Endothelial cell of umbilical vein (primary cell): ENCODE results near the gene NPAS4. TPM values are rescaled to one million over a fixed set of nuclear protein-coding genes. Genes with fewer than 3 reads are reported as not detected.

ENCODE experiments used
- BruUV-seq: library from RNA; stranded (reverse); fragments of 400-500 nt; replicated peaks from 2 replicates; lab custom pipeline; 2021; lab: Mats Ljungman, UMichigan
- CTCF ChIA-PET: fragments of 300-600, 350-600 bp; sonication (Branson Sonifier 250); formaldehyde crosslinking; loops from one replicate; lab custom pipeline; 2021; ENCODE audit warnings: antibody characterized with exemption, inconsistent platforms; lab: Charles Lee
- POLR2A ChIA-PET: fragments of 300-600, 350-600 bp; sonication (Branson Sonifier 250); formaldehyde crosslinking; loops from one replicate; lab custom pipeline; 2021; ENCODE audit warnings: antibody characterized with exemption, inconsistent platforms; lab: Charles Lee
- DNase-seq: peaks from one replicate; pipeline ENCODE4 v3.0.0-alpha.2; 2011; ENCODE audit warnings: low read depth, low spot score
- FAIRE-seq: peaks from 2 replicates; lab custom pipeline; 2011; peaks lifted over from hg19 to GRCh38; lab: Jason Lieb, UNC
- H2AFZ ChIP-seq: 2 replicates; pipeline ENCODE4 v1.6.0; 2012; ENCODE audit warnings: low read depth, low read length, control low read depth, inconsistent platforms
- H3K27ac ChIP-seq: 2 replicates; pipeline ENCODE4 v1.5.1; 2011; ENCODE audit warnings: low read depth, mild to moderate bottlenecking, control low read depth, low read length, moderate library complexity; ENCODE audit not compliant: insufficient read depth
- H3K27me3 ChIP-seq, 2 experiments: 2 replicates each; pipeline versions ENCODE4 v1.6.0 to v1.6.1; 2011; ENCODE audit warnings: low read length in 2 of 2, mixed read lengths in 1 of 2; ENCODE audit not compliant: control insufficient read depth in 2 of 2, insufficient read depth in 2 of 2
- H3K36me3 ChIP-seq, 2 experiments: 2 replicates in 1 of 2; 3 replicates in 1 of 2; pipeline ENCODE4 v1.5.1; 2011; ENCODE audit warnings: low read length in 2 of 2, mild to moderate bottlenecking in 1 of 2, moderate library complexity in 1 of 2; ENCODE audit not compliant: control insufficient read depth in 2 of 2, insufficient read depth in 2 of 2; ENCODE audit errors: extremely low read depth in 1 of 2
- H3K4me1 ChIP-seq: 3 replicates; pipeline ENCODE4 v1.5.1; 2011; ENCODE audit warnings: mild to moderate bottlenecking, low read length; ENCODE audit not compliant: control insufficient read depth, insufficient read depth; ENCODE audit errors: extremely low read depth
- H3K4me2 ChIP-seq: 2 replicates; pipeline ENCODE4 v1.6.1; 2011; ENCODE audit warnings: low read length, control low read depth, mixed read lengths; ENCODE audit not compliant: insufficient read depth
- H3K4me3 ChIP-seq, 3 experiments: fragments of 200-600 bp in 1 of 3; sonication (generic), shearing (Covaris generic) in 1 of 3; replicated peaks in 1 of 3; 2 replicates each; pipeline ENCODE4 v1.5.1; 2011 to 2016; ENCODE audit warnings: control low read depth in 3 of 3, low read length in 3 of 3, mild to moderate bottlenecking in 2 of 3, inconsistent platforms in 1 of 3, low read depth in 1 of 3, moderate library complexity in 1 of 3; ENCODE audit not compliant: insufficient read depth in 1 of 3
- H3K79me2 ChIP-seq: 2 replicates; pipeline ENCODE4 v1.6.0; 2012; ENCODE audit warnings: low read length, inconsistent platforms; ENCODE audit not compliant: control insufficient read depth, insufficient read depth
- H3K9ac ChIP-seq: replicated peaks from 2 replicates; pipeline ENCODE3; 2011; ENCODE audit warnings: low read length, control low read depth; ENCODE audit not compliant: insufficient read depth; ENCODE audit errors: extremely low read depth
- H3K9me1 ChIP-seq: replicated peaks from 3 replicates; pipeline ENCODE4 v1.6.0; 2011; ENCODE audit warnings: mild to moderate bottlenecking, low read length; ENCODE audit not compliant: control insufficient read depth, insufficient read depth; ENCODE audit errors: extremely low read depth
- H3K9me3 ChIP-seq: replicated peaks from 2 replicates; pipeline ENCODE4 v1.5.1; 2012; ENCODE audit warnings: low read length, inconsistent platforms; ENCODE audit not compliant: control insufficient read depth, insufficient read depth
- H4K20me1 ChIP-seq: replicated peaks from 2 replicates; pipeline ENCODE3; 2011; ENCODE audit warnings: mild to moderate bottlenecking, low read length; ENCODE audit not compliant: control insufficient read depth, insufficient read depth; ENCODE audit errors: extremely low read depth
- FOS ChIP-seq: IDR thresholded peaks from 2 replicates; pipeline ENCODE4 v1.6.1; 2011; ENCODE audit warnings: mild to moderate bottlenecking, low read length, moderate library complexity, borderline replicate concordance; ENCODE audit not compliant: insufficient read depth
- GATA2 ChIP-seq: IDR thresholded peaks from 2 replicates; pipeline ENCODE4 v1.7.0; 2011; ENCODE audit warnings: low read depth, mild to moderate bottlenecking, moderate library complexity, mixed read lengths, low read length; ENCODE audit not compliant: insufficient read length, insufficient read depth
- POLR2A ChIP-seq: IDR thresholded peaks from 2 replicates; pipeline ENCODE4 v1.6.1; 2012; ENCODE audit warnings: low read depth, mild to moderate bottlenecking, control low read depth, low read length
- POLR2AphosphoS5 ChIP-seq: IDR thresholded peaks from 2 replicates; pipeline ENCODE4 v1.6.1; 2012; ENCODE audit warnings: low read depth, mild to moderate bottlenecking, control low read depth, low read length, moderate library complexity; ENCODE audit not compliant: insufficient read depth
- dilution Hi-C: fragments of 300-500 bp; cut with MboI; formaldehyde crosslinking; loops from one replicate; pipeline ENCODE4 v1.15.0; 2019; ENCODE audit warnings: low sequenced_read_pairs; ENCODE audit not compliant: extremely low pct_ligation_motif_present
- intact Hi-C: fragments of 100-400 bp; cut with micrococcal nuclease; formaldehyde crosslinking; loops from one replicate; pipeline ENCODE4 v1.10.0; 2022
- polyA plus RNA-seq, 4 experiments: library from polyadenylated mRNA; depleted of rRNA in 3 of 4; stranded (reverse) in 3 of 4; unstranded in 1 of 4; fragments of >200 nt; gene quantifications; 2 replicates each; pipeline versions ENCODE4 v1.2.1 to v1.2.3, GENCODE V29; 2011 to 2012; ENCODE audit warnings: missing spikeins in 1 of 4
- small RNA-seq: library from RNA; depleted of rRNA; stranded (forward); fragments of <200 nt; gene quantifications from one replicate; pipeline ENCODE3, GENCODE V24; 2012; ENCODE audit warnings: low replicate concordance, low read depth; ENCODE audit not compliant: insufficient read depth, insufficient read length
- total RNA-seq: library from RNA; stranded (reverse); gene quantifications from 2 replicates; pipeline ENCODE4 v1.2.3, GENCODE V29; 2021

Gene NPAS4
- total and polyA plus RNA-seq, 2 donors (not counting 3 experiments of a cell fraction or from before 2014, with no cell fraction given) = not detected

GRCh38 chr11:66475349-66476172 lies 54.7 kb downstream of the NPAS4 start:
- no peak overlapping the region for H2AFZ ChIP-seq
- no peak for DNase-seq
- no peak overlapping the region for H3K9ac ChIP-seq
- H3K36me3 ChIP-seq = no peaks in the 10 kb centered on the region
- peaks cover 6% of the 10 kb centered on the region for H3K4me1 ChIP-seq
- no peak for FAIRE-seq
- intact Hi-C loops = no loop called here
- H3K4me3 ChIP-seq = no peak overlapping the region
- no peak overlapping the region for H3K4me2 ChIP-seq
- H3K9me1 ChIP-seq = no peaks in the 10 kb centered on the region
- POLR2A ChIA-PET = no interaction called here
- TF ChIP-seq GATA2 (no peak), POLR2AphosphoS5 (no peak), POLR2A (no peak), FOS (no peak)
- CTCF ChIA-PET = no interaction called here
- H3K27ac ChIP-seq = no peak overlapping the region
- no peaks in the 10 kb centered on the region for H3K27me3 ChIP-seq
- H3K9me3 ChIP-seq = no peaks in the 10 kb centered on the region
- BruUV-seq = no TSS peak
- H4K20me1 ChIP-seq = no peaks in the 10 kb centered on the region
- dilution Hi-C loops = no loop called here
- peaks cover 7% of the 10 kb centered on the region for H3K79me2 ChIP-seq

Small RNA genes within 50 kb of the gene (small RNA-seq; reads per million reads assigned to genes)
- gene RF00017 (not detected), gene RF00416 (not detected), gene RNU1-84P (8.5 reads per million, percentile 56 among the genes with 10 or more reads in this experiment)

Other genes starting within 250 kb of the NPAS4 start
- gene KLC2, start 163.3 kb upstream of the NPAS4 start, total RNA-seq = 39.2 and 40.5 TPM in 2 replicates
- gene KLC2, start 163.3 kb upstream of the NPAS4 start, polyA plus RNA-seq = 20.7 and 24.0 TPM in 2 replicates
- 171 and 177 TPM in 2 replicates for gene RAB1B, start 152.4 kb upstream of the NPAS4 start, total RNA-seq
- 383 and 465 TPM in 2 replicates for gene RAB1B, start 152.4 kb upstream of the NPAS4 start, polyA plus RNA-seq
- gene CNIH2, start 142.9 kb upstream of the NPAS4 start, total RNA-seq = 0.78 and 1.2 TPM in 2 replicates
- gene CNIH2, start 142.9 kb upstream of the NPAS4 start, polyA plus RNA-seq = 0.46 and 0.91 TPM in 2 replicates
- 104 and 123 TPM in 2 replicates for gene YIF1A, start 131.9 kb upstream of the NPAS4 start, total RNA-seq
- 271 and 383 TPM in 2 replicates for gene YIF1A, start 131.9 kb upstream of the NPAS4 start, polyA plus RNA-seq
- not detected in 2 replicates for gene TMEM151A, start 129.1 kb upstream of the NPAS4 start, total RNA-seq
- gene TMEM151A, start 129.1 kb upstream of the NPAS4 start, polyA plus RNA-seq = 0.03 TPM in 1 of 2 replicates, not detected in the other
- gene CD248, start 104.0 kb upstream of the NPAS4 start, total RNA-seq = not detected in 2 replicates
- gene CD248, start 104.0 kb upstream of the NPAS4 start, polyA plus RNA-seq = 0.03 and 0.10 TPM in 2 replicates
- gene RIN1, start 84.6 kb upstream of the NPAS4 start, total RNA-seq = 9.1 and 10.2 TPM in 2 replicates
- gene RIN1, start 84.6 kb upstream of the NPAS4 start, polyA plus RNA-seq = 4.4 and 4.7 TPM in 2 replicates
- gene BRMS1, start 75.9 kb upstream of the NPAS4 start, total RNA-seq = 51.1 and 53.1 TPM in 2 replicates
- gene BRMS1, start 75.9 kb upstream of the NPAS4 start, polyA plus RNA-seq = 43.8 and 51.4 TPM in 2 replicates
- 21.2 and 22.7 TPM in 2 replicates for gene B4GAT1, start 73.4 kb upstream of the NPAS4 start, total RNA-seq
- 21.6 and 23.7 TPM in 2 replicates for gene B4GAT1, start 73.4 kb upstream of the NPAS4 start, polyA plus RNA-seq
- 4.8 and 5.2 TPM in 2 replicates for gene SLC29A2, start 49.3 kb upstream of the NPAS4 start, total RNA-seq
- 2.4 TPM in 2 replicates for gene SLC29A2, start 49.3 kb upstream of the NPAS4 start, polyA plus RNA-seq
- gene MRPL11, start 17.8 kb downstream of the NPAS4 start, total RNA-seq = 69.1 and 72.1 TPM in 2 replicates
- gene MRPL11, start 17.8 kb downstream of the NPAS4 start, polyA plus RNA-seq = 52.2 and 54.9 TPM in 2 replicates
- 2.9 and 5.5 TPM in 2 replicates for gene PELI3, start 45.9 kb downstream of the NPAS4 start, total RNA-seq
- gene PELI3, start 45.9 kb downstream of the NPAS4 start, polyA plus RNA-seq = 2.8 and 3.0 TPM in 2 replicates
- gene DPP3, start 59.4 kb downstream of the NPAS4 start, total RNA-seq = 46.4 and 56.0 TPM in 2 replicates
- gene DPP3, start 59.4 kb downstream of the NPAS4 start, polyA plus RNA-seq = 50.4 and 55.8 TPM in 2 replicates
- 29.5 and 32.9 TPM in 2 replicates for gene BBS1, start 89.6 kb downstream of the NPAS4 start, total RNA-seq
- gene BBS1, start 89.6 kb downstream of the NPAS4 start, polyA plus RNA-seq = 27.7 and 29.2 TPM in 2 replicates
- 18.3 and 20.1 TPM in 2 replicates for gene ZDHHC24, start 125.0 kb downstream of the NPAS4 start, total RNA-seq
- 21.1 and 27.6 TPM in 2 replicates for gene ZDHHC24, start 125.0 kb downstream of the NPAS4 start, polyA plus RNA-seq
- gene ACTN3, start 125.9 kb downstream of the NPAS4 start, total RNA-seq = 0.18 TPM in 1 of 2 replicates, not detected in the other
- 0.10 and 0.17 TPM in 2 replicates for gene ACTN3, start 125.9 kb downstream of the NPAS4 start, polyA plus RNA-seq
- gene CTSF, start 147.6 kb downstream of the NPAS4 start, total RNA-seq = 11.0 and 14.4 TPM in 2 replicates
- gene CTSF, start 147.6 kb downstream of the NPAS4 start, polyA plus RNA-seq = 27.7 and 30.7 TPM in 2 replicates
- gene CCDC87, start 172.0 kb downstream of the NPAS4 start, total RNA-seq = 0.22 and 0.28 TPM in 2 replicates
- 0.06 and 0.08 TPM in 2 replicates for gene CCDC87, start 172.0 kb downstream of the NPAS4 start, polyA plus RNA-seq
- gene CCS, start 172.2 kb downstream of the NPAS4 start, total RNA-seq = 37.2 and 38.7 TPM in 2 replicates
- gene CCS, start 172.2 kb downstream of the NPAS4 start, polyA plus RNA-seq = 39.0 and 41.6 TPM in 2 replicates
- gene RBM14, start 195.6 kb downstream of the NPAS4 start, total RNA-seq = 95.9 and 104 TPM in 2 replicates
- 44.0 and 49.6 TPM in 2 replicates for gene RBM14, start 195.6 kb downstream of the NPAS4 start, polyA plus RNA-seq
- gene RBM4, start 217.7 kb downstream of the NPAS4 start, total RNA-seq = 148 and 153 TPM in 2 replicates
- gene RBM4, start 217.7 kb downstream of the NPAS4 start, polyA plus RNA-seq = 345 and 361 TPM in 2 replicates